Measurements from ENCODE around the gene E2F8.

DNA sequence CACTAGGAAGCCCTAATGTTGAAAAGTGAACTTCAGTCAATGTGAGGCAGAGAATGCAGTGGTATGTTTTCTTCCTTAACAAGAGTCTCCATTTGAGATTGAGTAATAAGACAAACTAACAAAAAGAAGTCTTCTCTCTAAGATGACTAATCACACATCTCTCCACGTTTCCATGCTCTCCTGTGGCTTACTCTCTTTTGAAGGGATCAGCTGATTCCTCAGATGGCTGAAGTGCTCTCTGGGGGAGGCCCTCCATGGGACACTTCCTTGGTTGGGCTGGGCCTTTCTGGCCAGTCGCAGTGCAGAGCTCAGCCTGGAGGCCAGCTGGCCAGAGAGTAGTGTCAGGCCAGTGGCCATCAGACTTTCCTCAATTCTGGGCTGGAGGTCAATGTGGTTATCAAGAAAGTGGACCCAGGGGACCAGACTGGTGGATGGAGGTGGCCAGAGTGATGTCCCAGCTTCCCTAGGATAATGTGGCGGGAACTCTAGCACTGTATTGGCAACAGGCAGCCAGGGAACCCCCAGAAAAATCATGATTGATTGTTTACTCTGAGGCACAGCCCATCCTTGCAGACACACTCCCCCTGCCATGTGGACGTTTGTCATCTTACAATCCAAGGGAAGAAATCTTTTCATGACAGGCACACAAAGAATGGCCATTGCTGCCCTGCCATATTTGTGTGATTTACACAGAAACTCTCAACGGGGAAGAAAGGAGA, 53.5 kb downstream of the E2F8 start:
- TF ChIP-seq, protein P1, sequence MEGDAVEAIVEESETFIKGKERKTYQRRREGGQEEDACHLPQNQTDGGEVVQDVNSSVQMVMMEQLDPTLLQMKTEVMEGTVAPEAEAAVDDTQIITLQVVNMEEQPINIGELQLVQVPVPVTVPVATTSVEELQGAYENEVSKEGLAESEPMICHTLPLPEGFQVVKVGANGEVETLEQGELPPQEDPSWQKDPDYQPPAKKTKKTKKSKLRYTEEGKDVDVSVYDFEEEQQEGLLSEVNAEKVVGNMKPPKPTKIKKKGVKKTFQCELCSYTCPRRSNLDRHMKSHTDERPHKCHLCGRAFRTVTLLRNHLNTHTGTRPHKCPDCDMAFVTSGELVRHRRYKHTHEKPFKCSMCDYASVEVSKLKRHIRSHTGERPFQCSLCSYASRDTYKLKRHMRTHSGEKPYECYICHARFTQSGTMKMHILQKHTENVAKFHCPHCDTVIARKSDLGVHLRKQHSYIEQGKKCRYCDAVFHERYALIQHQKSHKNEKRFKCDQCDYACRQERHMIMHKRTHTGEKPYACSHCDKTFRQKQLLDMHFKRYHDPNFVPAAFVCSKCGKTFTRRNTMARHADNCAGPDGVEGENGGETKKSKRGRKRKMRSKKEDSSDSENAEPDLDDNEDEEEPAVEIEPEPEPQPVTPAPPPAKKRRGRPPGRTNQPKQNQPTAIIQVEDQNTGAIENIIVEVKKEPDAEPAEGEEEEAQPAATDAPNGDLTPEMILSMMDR (IDR thresholded peaks at IDR 0.05): no peak
- no peak for TF ChIP-seq POLR2A (IDR thresholded peaks at IDR 0.05)

All from prostate gland (tissue), 2 donors.